K562 (cell line): ENCODE data around the gene HPCAL1. TPM values are rescaled to one million over a fixed set of nuclear protein-coding genes. Genes with fewer than 3 reads are reported as not detected.
A peak's percentile ranks its signal among the peaks of the same experiment; 100 is the strongest.

Experiments
- ATF7 ChIP-seq: fragments of 450-650 bp; IDR thresholded peaks from 2 replicates; pipeline ENCODE4 v1.7.1; 2014; ENCODE audit warnings: mild to moderate bottlenecking, moderate library complexity
- CREB1 ChIP-seq, 2 experiments: sonication (generic) in 1 of 2; formaldehyde crosslinking in 1 of 2; IDR thresholded peaks; 2 replicates each; pipeline versions ENCODE4 v1.6.1 to v1.8.0; 2012 to 2022; ENCODE audit warnings: inconsistent platforms in 1 of 2, mild to moderate bottlenecking in 1 of 2, missing genetic modification reagents in 1 of 2, moderate library complexity in 1 of 2
- MCM7 ChIP-seq, 2 experiments: fragments of 450-650 bp; IDR thresholded peaks; 2 replicates each; pipeline ENCODE4 v1.6.1; 2016 to 2018
- MNT ChIP-seq, 2 experiments: fragments of 450-650 bp; conservative IDR thresholded peaks; 2 replicates each; pipeline ENCODE4 v1.6.1; 2017; ENCODE audit warnings: mild to moderate bottlenecking in 2 of 2, moderate library complexity in 2 of 2
- MTA1 ChIP-seq: fragments of 450-650 bp; IDR thresholded peaks from 2 replicates; pipeline ENCODE4 v1.6.1; 2017; ENCODE audit warnings: borderline replicate concordance
- NBN ChIP-seq: fragments of 450-650 bp; IDR thresholded peaks from 2 replicates; pipeline ENCODE4 v1.6.1; 2016; ENCODE audit warnings: low read depth, mild to moderate bottlenecking
- NR2C2 ChIP-seq, 2 experiments: fragments of 200-800 bp in 1 of 2; sonication (Bioruptor generic) in 1 of 2; sonication (generic) in 1 of 2; formaldehyde crosslinking in 1 of 2; IDR thresholded peaks; 2 replicates each; pipeline versions ENCODE4 v1.6.1 to v1.8.0; 2016 to 2022; ENCODE audit warnings: mild to moderate bottlenecking in 1 of 2, missing compliant biosample characterization in 1 of 2, missing genetic modification characterization in 1 of 2, missing genetic modification reagents in 1 of 2
- PPARD ChIP-seq: fragments of 250-450 bp; sonication (Bioruptor Pico); IDR thresholded peaks from 2 replicates; pipeline ENCODE4 v1.8.0; 2022; ENCODE audit warnings: inconsistent platforms, mild to moderate bottlenecking, moderate library complexity
- RAD21 ChIP-seq, 2 experiments: fragments of 250-450 bp in 1 of 2; fragments of 450-650 bp in 1 of 2; sonication (Bioruptor Pico) in 1 of 2; formaldehyde crosslinking in 1 of 2; IDR thresholded peaks in 1 of 2; conservative IDR thresholded peaks in 1 of 2; 2 replicates each; pipeline versions ENCODE4 v1.4.0 to v1.8.0; 2020 to 2022; ENCODE audit warnings: mild to moderate bottlenecking in 2 of 2, moderate library complexity in 1 of 2
- RBM25 ChIP-seq: fragments of 200-400 bp; formaldehyde crosslinking; IDR thresholded peaks from 2 replicates; pipeline ENCODE4 v1.6.1; 2018; ENCODE audit warnings: low read length, low read depth, moderate library complexity; ENCODE audit not compliant: severe bottlenecking
- TEAD2 ChIP-seq: fragments of 450-650 bp; IDR thresholded peaks from 2 replicates; pipeline ENCODE4 v1.6.1; 2016; ENCODE audit warnings: missing genetic modification characterization, control low read depth, missing compliant biosample characterization
- YBX1 ChIP-seq: fragments of 450-650 bp; IDR thresholded peaks from 2 replicates; pipeline ENCODE4 v1.7.1; 2016; ENCODE audit warnings: mild to moderate bottlenecking
- YY1 ChIP-seq, 3 experiments: IDR thresholded peaks; 2 replicates each; pipeline ENCODE4 v1.6.1; 2011; ENCODE audit warnings: low read length in 2 of 3, mild to moderate bottlenecking in 2 of 3, moderate library complexity in 2 of 3, borderline replicate concordance in 1 of 3, control low read depth in 1 of 3, low read depth in 1 of 3; ENCODE audit not compliant: insufficient read depth in 3 of 3, insufficient replicate concordance in 2 of 3, control insufficient read depth in 1 of 3, insufficient read length in 1 of 3; ENCODE audit errors: extremely low read depth in 1 of 3
- ZNF146 ChIP-seq: IDR thresholded peaks from one replicate; pipeline ENCODE4 v1.6.1; 2018; ENCODE audit warnings: missing compliant biosample characterization; ENCODE audit not compliant: unreplicated experiment
- ZNF830 ChIP-seq: fragments of 250-450 bp; sonication (Bioruptor Pico); IDR thresholded peaks from 2 replicates; pipeline ENCODE4 v1.5.0; 2021; ENCODE audit warnings: mild to moderate bottlenecking
- ZSCAN32 ChIP-seq: fragments of 450-650 bp; formaldehyde crosslinking; IDR thresholded peaks from 2 replicates; pipeline ENCODE4 v1.4.0; 2020; ENCODE audit warnings: mild to moderate bottlenecking, moderate library complexity
- polyA plus RNA-seq, 8 experiments: library from polyadenylated mRNA; depleted of rRNA in 4 of 8; stranded (reverse) in 5 of 8; unstranded in 3 of 8; fragments of >200 nt; fragmentation: Nextera tagmentation in 2 of 8; fragmentation: Illumina TruSeq in 1 of 8; extraction: Ambion mirVana in 2 of 8; extraction: Trizol in 1 of 8; gene quantifications; 2 replicates each; pipeline versions ENCODE4 v1.2.1 to v1.2.3, GENCODE V29; 2011 to 2014; ENCODE audit warnings: inconsistent platforms in 1 of 8, missing spikeins in 1 of 8
- total RNA-seq, 7 experiments: library from RNA; depleted of rRNA in 6 of 7; stranded (reverse); fragments of >200 nt in 6 of 7; fragmentation: Illumina TruSeq in 2 of 7; extraction: Trizol in 2 of 7; gene quantifications; 2 replicates each; pipeline versions ENCODE4 v1.2.1 to v1.2.3, GENCODE V29; 2011 to 2021; ENCODE audit warnings: low replicate concordance in 1 of 7
- TF ChIP-seq, protein P1 (sequence below), 2 experiments: fragments of 450-650 bp; IDR thresholded peaks; 2 replicates each; pipeline ENCODE4 v1.6.1; 2016; ENCODE audit warnings: mild to moderate bottlenecking in 2 of 2, borderline replicate concordance in 1 of 2, low read depth in 1 of 2, moderate library complexity in 1 of 2

HPCAL1 gene
- total and polyA plus RNA-seq, 9 of the 15 experiments (the other 6 are each of a cell fraction or from before 2014, with no cell fraction given), result 2.7 to 65.5 (median 23.9) TPM

GRCh38 chr2:10307561-10308156, 5.0 kb downstream of the HPCAL1 start (continued):
- TF ChIP-seq MNT (conservative IDR thresholded peaks at IDR 0.05) (0 out of 4 replicates have a peak, but pooled peaks of 1 of the 2 experiments have one; percentile 41), CREB1 (IDR thresholded peaks at IDR 0.05) (no peak), CREB1 (CRISPR knock-in tag; IDR thresholded peaks at IDR 0.05) (no peak), ZSCAN32 (peak; percentile 12; the same call in 1 of the 2 replicates), MTA1 (0 out of 2 replicates have a peak, but pooled peaks have one; percentile 17), RAD21 (CRISPR knock-in tag; conservative IDR thresholded peaks at IDR 0.05 in 1 of 2, IDR thresholded peaks at IDR 0.05 in 1 of 2) (peak in 1 of 2 experiments; percentile 35; a peak in 3 of 4 replicates), ZNF830 (no peak), YY1 (IDR thresholded peaks at IDR 0.05; ENCODE audit: borderline replicate concordance in 1 of 3, control insufficient read depth in 1 of 3, extremely low read depth in 1 of 3, insufficient read depth in 3 of 3, insufficient read length in 1 of 3, insufficient replicate concordance in 2 of 3, low read depth in 1 of 3, low read length in 2 of 3) (no peak), YBX1 (peak; percentile 100), RBM25 (no peak), TEAD2 (tag) (no peak), MCM7 (IDR thresholded peaks at IDR 0.05) (no peak), ATF7 (peak; percentile 75), ZNF146 (CRISPR knock-in tag) (no peak), NR2C2 (CRISPR knock-in tag; IDR thresholded peaks at IDR 0.05) (peak; percentile 66; the same call in 1 of the 2 replicates), NR2C2 (tag; IDR thresholded peaks at IDR 0.05) (peak; percentile 98), PPARD (CRISPR knock-in tag) (no peak), NBN (peak; percentile 70; the same call in 1 of the 2 replicates)
- TF ChIP-seq, protein P1, sequence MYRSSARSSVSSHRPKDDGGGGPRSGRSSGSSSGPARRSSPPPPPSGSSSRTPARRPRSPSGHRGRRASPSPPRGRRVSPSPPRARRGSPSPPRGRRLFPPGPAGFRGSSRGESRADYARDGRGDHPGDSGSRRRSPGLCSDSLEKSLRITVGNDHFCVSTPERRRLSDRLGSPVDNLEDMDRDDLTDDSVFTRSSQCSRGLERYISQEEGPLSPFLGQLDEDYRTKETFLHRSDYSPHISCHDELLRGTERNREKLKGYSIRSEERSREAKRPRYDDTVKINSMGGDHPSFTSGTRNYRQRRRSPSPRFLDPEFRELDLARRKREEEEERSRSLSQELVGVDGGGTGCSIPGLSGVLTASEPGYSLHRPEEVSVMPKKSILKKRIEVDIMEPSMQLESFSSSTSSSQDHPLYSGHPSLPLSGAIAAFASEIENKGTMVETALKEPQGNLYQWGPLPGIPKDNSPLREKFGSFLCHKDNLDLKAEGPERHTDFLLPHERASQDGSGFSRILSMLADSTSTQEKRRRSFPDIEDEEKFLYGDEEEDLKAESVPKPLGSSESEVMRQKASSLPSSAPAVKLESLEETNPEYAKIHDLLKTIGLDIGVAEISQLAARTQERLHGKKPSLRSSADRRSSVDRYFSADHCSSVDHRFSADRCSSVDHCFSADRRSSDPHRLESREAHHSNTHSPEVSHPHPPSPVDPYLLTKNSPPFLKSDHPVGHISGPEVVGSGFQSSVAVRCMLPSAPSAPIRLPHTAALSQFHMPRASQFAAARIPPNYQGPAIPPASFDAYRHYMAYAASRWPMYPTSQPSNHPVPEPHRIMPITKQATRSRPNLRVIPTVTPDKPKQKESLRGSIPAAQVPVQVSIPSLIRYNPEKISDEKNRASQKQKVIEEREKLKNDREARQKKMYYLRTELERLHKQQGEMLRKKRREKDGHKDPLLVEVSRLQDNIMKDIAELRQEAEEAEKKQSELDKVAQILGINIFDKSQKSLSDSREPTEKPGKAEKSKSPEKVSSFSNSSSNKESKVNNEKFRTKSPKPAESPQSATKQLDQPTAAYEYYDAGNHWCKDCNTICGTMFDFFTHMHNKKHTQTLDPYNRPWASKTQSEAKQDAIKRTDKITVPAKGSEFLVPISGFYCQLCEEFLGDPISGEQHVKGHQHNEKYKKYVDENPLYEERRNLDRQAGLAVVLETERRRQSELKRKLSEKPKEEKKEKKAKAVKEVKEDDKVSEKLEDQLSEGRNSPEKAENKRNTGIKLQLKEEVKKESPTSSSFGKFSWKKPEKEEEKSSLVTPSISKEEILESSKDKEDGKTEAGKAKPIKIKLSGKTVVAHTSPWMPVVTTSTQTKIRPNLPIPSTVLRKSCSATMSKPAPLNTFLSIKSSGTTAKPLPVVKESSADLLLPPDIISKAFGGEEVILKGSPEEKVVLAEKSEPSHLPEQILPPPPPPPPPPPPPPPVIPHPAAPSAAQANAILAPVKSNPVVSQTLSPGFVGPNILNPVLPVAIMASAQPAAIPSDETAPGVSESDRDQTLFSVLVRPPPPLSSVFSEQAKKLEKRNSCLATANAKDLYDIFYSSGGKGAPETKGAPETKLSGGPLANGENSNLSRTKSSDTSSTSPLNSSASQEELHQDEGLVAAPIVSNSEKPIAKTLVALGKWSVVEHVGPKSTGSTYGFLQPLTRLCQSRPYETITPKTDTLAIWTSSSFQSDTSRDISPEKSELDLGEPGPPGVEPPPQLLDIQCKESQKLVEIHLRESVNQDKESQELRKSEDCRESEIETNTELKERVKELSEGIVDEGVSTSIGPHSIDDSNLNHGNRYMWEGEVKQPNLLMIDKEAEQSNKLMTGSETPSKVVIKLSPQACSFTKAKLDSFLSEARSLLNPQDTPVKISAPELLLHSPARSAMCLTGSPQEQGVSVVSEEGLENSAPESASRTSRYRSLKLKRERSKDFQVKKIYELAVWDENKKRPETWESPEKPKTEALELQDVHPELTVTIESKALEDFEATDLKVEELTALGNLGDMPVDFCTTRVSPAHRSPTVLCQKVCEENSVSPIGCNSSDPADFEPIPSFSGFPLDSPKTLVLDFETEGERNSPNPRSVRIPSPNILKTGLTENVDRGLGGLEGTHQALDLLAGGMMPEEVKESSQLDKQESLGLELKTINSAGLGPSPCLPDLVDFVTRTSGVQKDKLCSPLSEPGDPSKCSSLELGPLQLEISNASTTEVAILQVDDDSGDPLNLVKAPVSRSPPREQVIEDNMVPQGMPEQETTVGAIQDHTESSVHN (IDR thresholded peaks at IDR 0.05; ENCODE audit: borderline replicate concordance in 1 of 2, low read depth in 1 of 2), result peak; percentile 35 to 100; a peak in 2 of 4 replicates
